Erythroblast (primary cell): ENCODE measurements around the gene SPPL2B.
A peak's percentile ranks its signal among the peaks of the same experiment; 100 is the strongest.

Experiments
- DNase-seq, 2 experiments: peaks; one replicate each; lab custom pipeline; 2025; lab: John Stamatoyannopoulos, UW
- GATA1 ChIP-seq: IDR thresholded peaks from 2 replicates; pipeline ENCODE4 v1.6.1; 2011; ENCODE audit warnings: low read depth, mild to moderate bottlenecking, control low read depth, low read length, moderate library complexity
- POLR2A ChIP-seq: IDR thresholded peaks from 2 replicates; pipeline ENCODE4 v1.6.1; 2011; ENCODE audit warnings: mild to moderate bottlenecking, low read length

SPPL2B gene

DNA sequence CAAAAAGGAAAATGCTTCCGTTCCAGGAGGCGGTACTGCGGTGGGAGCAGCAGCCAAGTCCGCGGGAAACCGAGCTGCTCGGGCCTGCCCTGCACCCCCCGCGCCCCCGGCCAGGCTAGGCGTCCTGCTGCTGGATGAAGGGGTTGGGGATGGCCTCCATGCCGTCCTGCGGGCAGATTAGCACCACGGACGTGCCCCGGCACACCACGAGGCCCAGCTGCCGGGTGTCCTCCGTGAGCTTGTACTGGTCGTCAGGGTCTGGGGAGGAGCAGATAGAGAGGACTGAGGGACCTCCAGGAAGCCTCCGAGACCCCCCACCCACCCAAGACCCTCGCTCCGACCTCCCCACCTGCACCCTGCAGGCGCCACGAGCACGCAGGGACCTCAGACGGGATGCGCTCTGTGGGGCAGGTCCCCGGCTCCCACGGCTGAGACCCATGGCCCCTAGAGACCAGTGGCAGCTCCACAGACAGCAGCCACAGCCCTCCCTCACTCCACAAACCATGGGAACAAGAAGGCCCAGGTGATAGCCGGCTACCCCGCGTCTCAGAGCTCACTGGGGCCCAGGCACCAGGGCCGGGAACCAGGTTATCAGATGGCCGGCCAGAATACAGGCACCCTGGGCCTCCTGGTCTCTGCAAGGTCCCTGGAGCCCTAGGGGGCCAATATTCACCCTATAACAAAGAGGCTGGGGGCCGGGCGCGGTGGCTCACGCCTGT lies 6.8 kb upstream of the SPPL2B start:
- DNase-seq, result no peak
- no peak for TF ChIP-seq GATA1
- TF ChIP-seq POLR2A, result no peak

DNA sequence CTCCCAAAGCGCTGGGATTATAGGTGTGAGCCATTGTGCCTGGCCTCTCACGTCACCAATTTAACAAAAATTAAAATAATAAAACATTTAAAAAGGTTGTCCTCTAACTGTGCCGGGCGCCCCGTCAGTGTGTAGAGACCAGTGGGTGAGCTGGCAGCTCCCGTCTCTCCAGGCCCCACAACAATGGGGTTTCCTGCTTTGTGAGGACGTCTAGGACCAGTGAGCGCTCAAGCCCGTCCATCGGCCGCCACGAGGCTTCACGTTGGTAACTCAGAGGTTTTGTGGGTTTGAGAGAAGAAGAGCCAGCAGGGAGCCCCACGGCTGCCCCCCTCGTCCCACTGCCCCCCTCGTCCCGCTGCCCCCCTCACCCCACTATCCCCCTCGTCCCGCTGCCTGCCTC lies 4.8 kb upstream of the SPPL2B start:
- no peak for DNase-seq
- TF ChIP-seq GATA1, result no peak
- no peak for TF ChIP-seq POLR2A

DNA sequence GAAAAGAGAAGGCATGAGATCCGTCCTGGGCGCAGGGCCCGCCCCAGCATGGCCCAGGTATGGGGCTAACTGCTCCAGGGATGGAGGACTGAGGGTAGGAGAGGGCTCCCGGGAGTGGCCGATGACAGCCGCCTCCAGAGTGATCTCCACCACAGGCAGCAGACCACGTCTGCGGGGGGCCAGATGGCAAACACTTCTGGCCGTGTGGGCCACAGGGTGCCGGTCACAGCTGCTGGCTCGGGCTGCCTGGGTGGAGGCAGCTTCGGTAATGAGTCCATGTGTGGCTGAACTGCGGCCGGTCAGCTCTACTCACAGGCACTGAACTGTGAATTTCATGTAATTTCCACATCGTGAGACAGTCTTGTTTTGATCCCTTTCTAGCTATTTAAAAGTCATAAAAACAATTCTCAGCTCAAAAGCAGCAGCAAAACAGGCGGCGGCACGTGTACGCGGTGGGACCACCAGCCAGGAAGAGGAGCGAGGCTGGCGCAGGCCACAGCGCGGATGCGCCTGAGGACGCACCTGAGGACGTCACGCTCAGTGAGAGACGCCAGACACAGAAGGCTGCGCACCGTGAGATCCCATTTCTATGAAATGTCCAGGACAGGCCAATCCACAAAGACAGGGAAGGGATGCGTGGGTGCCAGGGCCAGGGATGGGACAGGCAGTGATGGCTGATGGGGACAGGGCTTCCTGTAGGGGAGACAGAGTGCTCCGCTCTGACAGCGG lies 4.1 kb upstream of the SPPL2B start:
- no peak for TF ChIP-seq POLR2A
- no peak for TF ChIP-seq GATA1
- no peak for DNase-seq

DNA sequence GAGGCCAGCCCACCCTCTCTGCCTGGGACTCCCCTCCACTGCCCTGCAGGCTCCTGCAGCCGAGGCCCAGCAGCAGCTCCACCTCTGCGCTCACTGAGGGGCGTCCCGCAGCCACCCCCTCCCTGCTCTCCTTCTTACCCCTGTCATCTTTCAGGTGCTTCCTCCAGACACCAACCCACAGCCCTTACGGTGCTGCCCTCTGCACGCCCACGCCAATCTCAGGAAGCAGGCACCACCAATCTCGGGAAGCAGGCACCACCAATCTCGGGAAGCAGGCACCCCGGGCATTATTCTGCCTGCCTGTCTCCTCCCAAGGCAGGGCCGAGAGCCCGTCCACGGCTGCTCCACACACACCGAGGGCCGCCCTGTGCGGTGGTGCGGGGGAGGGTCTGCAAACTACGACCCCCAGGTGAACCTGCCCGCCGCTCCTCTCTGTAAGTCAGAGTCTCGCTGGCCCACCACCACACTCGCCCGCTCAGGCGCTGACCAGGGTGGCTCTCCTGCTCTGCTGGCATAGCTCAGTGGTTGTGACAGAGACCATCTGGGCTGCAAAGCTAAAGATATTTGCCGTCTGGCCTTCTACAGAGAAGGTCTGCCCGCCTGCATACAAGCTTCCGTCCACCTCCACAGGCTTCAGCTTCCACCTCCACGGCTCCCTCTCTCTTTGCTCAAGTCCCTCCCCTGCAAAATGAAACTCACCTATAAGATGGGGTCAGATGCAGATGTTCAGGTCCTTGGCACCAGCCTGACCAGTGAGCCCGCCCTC lies 3.0 kb upstream of the SPPL2B start:
- DNase-seq, result no peak
- TF ChIP-seq GATA1, result no peak
- TF ChIP-seq POLR2A, result no peak

DNA sequence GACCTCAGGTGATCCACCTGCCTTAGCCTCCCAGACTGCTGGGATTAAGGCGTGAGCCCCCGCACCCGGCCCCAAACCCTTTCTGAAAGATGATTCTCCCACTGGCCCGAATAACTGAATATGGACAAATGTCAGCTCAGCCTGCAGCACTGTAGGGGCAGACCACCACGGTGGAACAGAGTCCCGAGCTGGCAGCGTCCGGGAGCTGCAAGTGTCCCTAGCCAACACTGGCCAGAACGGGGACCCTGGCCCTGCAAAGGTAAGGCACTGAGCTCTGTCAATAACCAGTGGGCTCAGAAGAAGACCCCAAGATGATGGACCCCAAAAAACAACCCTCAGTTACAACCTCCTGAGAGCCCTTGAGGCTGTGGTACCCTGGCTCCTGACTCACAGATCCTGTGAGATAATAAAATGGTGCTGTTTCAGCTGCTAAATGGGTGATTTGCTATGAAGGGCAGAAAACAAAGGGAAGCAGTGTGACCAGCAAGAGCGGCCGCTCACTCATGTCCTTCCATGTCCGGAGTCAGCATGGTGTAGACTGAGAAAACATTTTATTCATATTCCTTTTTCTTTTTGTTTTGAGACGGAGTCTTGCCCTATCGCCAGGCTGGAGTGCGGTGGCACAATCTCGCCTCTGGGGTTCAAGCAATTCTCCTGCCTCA lies 1.7 kb upstream of the SPPL2B start:
- TF ChIP-seq POLR2A, result no peak
- DNase-seq, result no peak

DNA sequence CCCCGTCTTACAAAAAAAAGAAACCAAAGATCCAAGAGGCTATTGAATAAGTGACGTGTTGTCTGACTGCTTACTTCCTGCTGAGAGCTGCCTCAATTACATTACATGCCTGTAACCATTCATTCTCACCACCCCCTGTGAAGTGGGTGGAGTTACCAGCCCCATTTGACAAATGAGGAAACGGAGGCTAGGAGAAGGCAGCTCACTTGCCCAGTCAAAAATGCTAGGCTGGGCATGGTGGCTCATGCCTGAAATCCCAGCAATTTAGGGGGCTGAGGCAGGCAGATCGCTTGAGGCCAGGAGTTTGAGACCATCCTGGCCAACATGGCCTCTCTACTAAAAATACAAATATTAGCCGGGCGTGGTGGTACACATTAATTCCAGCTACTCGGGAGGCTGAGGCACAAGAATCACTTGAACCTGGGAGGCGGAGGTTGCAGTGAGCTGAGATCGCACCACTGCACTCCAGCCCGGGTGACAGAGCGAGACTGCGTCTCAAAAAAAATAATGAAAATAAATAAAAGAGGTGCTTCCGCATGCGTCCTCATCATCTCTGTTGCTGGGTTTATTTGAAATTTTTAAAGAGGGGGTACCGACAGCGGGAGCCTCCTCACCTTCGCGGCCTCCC lies 597 bp upstream of the SPPL2B start:
- no peak for TF ChIP-seq POLR2A
- no peak for TF ChIP-seq GATA1

DNA sequence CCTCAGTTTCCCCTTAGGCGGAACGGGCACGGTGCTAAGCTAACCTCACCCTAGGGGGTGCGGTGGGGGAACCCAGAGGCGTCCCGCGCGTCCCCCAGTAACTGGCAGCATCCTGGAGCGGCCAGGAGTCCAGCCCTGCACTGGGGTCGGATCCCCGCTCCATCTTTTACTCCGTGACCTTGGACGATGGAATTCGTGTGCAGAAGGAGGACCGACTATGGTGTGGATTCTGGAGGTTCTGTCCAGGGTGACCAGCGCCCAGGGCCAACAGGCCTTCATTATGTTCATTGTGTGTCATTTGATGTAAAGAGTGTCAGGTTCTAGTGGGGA lies 630 bp downstream of the SPPL2B start:
- TF ChIP-seq GATA1, result no peak
- no peak for TF ChIP-seq POLR2A
- DNase-seq, result peak in 1 of 2 experiments; percentile 51

More for the DNA sequence above, 597 bp upstream of the SPPL2B start:
- DNase-seq, result peak; percentile 55 to 57

DNA sequence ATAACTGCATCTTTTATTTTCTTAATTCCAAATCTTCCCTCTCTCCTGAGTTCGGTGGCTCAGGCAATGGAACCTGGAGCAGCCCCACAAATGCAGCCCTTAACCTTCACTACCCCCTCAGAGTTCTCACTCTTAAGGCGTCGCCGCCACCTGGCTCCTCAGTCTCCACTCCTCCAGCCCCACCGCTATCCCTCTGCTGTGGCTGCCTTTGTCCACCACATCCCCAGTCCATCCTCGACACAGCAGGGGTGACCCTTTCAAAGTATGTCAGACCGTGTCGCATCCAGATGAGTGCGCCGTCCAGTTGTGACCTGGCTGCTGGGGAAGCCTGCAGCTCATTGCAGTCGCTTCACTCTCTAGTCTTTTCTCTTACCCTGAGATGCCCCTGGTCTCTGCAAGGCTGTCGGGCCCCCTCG lies 1.0 kb downstream of the SPPL2B start:
- no peak for TF ChIP-seq POLR2A
- no peak for TF ChIP-seq GATA1
- no peak for DNase-seq

DNA sequence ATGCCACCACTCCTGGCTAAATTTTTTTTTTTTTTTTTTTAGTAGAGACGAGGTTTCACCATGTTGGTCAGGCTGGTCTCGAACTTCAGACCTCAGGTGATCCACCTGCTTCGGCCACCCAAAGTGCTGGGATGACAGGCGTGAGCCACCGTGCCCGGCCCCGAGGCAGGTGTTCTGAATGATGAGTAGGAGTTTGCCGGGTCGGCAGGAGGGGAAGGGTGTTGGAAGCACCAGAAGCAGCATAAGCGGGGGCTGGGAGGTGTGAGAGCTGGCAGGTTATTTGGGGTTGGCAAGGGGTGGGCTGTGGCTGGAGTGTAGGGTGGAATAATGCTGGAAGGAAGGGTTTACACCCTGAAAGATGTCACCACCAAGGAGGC lies 1.8 kb downstream of the SPPL2B start:
- TF ChIP-seq POLR2A (no peak), GATA1 (no peak)
- no peak for DNase-seq

DNA sequence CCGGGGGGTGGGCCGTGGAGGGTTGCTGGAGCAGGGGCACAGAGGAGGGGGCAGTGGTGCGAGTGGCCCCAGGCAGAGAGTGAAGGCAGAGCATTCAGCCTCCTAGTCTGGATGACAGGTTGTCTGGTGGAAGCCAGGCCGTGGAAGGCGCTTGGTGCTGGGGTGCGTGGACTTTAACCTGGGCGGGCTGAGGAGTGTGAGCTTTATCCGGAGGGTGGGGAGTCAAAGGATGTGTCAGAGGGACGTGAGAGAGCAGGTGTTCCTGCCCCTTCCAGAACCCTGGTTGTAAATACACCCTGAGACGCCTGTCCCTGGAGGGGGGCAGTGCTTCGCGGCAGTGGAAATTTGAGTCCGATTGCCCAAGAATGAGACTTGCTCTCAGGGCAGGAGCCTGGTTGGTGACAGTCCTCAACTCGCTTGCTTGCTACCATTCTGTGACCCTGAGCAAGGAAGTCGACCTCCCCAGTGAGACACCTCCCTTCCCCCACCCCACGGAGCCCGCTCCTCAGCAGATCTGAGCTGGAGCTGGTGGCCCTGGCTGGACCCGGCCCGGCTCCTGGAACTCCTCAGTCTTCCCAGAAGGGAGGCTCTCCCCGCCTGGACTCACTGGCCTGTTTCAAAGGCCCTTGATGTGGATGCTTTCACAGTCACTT lies 2.3 kb downstream of the SPPL2B start:
- no peak for TF ChIP-seq POLR2A
- no peak for TF ChIP-seq GATA1
- DNase-seq, result peak in 1 of 2 experiments; percentile 37

DNA sequence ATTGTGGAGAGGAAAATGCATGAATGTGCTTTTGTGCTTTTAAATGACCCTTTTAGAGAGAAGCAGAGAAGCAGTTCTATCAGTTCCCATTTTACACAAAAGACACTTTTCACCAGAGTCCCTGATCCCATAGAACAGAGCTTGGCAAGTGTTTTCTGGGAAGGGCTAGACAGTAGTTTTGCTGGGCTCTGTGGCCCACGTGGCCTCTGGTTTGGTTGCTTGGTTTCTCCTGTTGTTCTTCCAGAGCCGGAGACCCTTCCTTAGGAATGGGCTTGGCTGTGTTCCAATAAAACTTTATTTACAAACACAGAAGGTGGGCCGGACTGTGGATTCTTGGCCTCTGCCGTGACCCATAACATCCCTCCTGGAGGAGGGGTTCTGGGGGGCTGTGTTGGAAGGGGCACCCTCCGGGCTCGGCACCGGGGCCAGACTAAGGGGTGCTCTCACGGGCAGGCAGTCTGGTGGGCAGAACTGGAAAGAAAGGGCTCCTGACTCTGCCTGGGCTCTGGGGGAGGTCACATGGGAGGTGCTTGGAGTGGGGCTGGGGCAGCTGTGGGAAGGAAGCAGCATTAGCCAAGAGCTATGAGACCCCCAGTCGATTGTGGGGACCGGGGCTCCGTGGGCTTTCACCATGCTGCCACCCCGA lies 3.2 kb downstream of the SPPL2B start:
- no peak for DNase-seq
- no peak for TF ChIP-seq POLR2A
- no peak for TF ChIP-seq GATA1

DNA sequence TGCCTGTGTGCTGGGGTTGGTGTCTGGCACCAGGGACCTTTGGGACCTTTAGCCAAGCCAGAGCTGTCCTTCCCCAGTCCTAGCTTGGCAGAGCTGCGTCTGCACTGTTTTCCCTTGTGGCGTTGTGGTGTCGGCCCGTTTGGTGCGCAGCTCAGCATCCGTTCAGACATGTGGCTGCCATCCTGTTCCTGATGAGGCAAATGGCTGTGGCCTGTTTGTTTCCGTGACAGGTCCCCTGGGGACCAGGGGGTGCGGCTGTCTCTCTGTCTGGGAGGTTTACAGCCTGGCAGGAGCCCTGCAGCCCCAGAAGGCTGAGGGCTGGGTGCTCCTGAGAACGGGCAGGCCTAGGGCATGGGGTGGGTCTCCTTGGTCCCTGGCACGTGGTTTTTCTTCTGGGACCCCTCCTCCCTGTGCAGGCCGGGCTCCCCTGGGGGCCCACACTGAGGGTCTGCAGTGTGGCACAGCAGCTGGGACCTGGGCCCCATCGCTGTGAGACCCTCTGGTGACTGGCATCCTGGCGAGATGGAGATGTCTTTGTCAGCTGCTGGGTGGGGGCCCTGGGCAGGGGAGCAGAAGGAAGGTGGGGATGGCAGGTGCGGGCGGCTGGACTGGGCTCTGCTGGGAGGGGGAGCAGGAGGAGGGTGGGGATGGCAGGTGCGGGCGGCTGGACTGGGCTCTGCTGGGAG lies 4.0 kb downstream of the SPPL2B start:
- DNase-seq, result no peak
- TF ChIP-seq GATA1 (no peak), POLR2A (no peak)
